ENCODE measurements around the gene GSTA1. TPM values are rescaled to one million over a fixed set of nuclear protein-coding genes. Genes with fewer than 3 reads are reported as not detected.
A peak's percentile ranks its signal among the peaks of the same experiment; 100 is the strongest.
"Not testable (repeated sequence)": the region's sequence is repeated elsewhere in the genome, so short reads cannot be mapped to it uniquely, and the experiment has no call there.

The GSTA1 gene
- total RNA-seq, 6 experiments from 2014 or later, result 0.23 to 0.47 (median 0.28) TPM; not detected in 3

GRCh38 chr6:52788478-52788877 is 15.1 kb downstream of the GSTA1 start:
- Mint-ChIP-seq H3K27ac (peak overlapping the region; percentile 84), H3K4me3 (no peak overlapping the region), H3K4me1 (ENCODE audit: low read depth) (peaks cover 37% of the 10 kb centered on the region), H3K27me3 (ENCODE audit: insufficient read depth) (no peaks in the 10 kb centered on the region; the same call in 1 of the 2 replicates), H3K36me3 (ENCODE audit: low read depth) (peaks cover 18% of the 10 kb centered on the region), H3K9me3 (peaks cover 11% of the 10 kb centered on the region)
- no peak for TF ChIP-seq CTCF (IDR thresholded peaks at IDR 0.05)
- no peak for DNase-seq

- Mint-ChIP-seq H3K4me1 (ENCODE audit: low read depth) (peaks cover 42% of the 10 kb centered on the region), H3K27ac (no peak overlapping the region), H3K9me3 (peaks cover 6% of the 10 kb centered on the region), H3K4me3 (no peak overlapping the region), H3K36me3 (ENCODE audit: low read depth) (peaks cover 12% of the 10 kb centered on the region), H3K27me3 (ENCODE audit: insufficient read depth) (no peaks in the 10 kb centered on the region; the same call in 1 of the 2 replicates)
- no peak for DNase-seq
- no peak for TF ChIP-seq CTCF (IDR thresholded peaks at IDR 0.05)
These were observed 15.7 kb downstream of the GSTA1 start for GRCh38 chr6:52787917-52788316.

GRCh38 chr6:52786249-52786956 is 17.2 kb downstream of the GSTA1 start:
- H3K27me3 Mint-ChIP-seq (ENCODE audit: insufficient read depth), result no peaks in the 10 kb centered on the region; the same call in 1 of the 2 replicates
- H3K4me3 Mint-ChIP-seq, result no peak overlapping the region
- H3K9me3 Mint-ChIP-seq, result no peaks in the 10 kb centered on the region
- no peak for DNase-seq
- no peak for TF ChIP-seq CTCF (IDR thresholded peaks at IDR 0.05)
- H3K36me3 Mint-ChIP-seq (ENCODE audit: low read depth), result peaks cover 6% of the 10 kb centered on the region; the same call in 1 of the 2 replicates
- H3K4me1 Mint-ChIP-seq (ENCODE audit: low read depth), result peaks cover 45% of the 10 kb centered on the region
- no peak overlapping the region for H3K27ac Mint-ChIP-seq

GRCh38 chr6:52782696-52783274 is 20.8 kb downstream of the GSTA1 start:
- H3K27ac Mint-ChIP-seq; H3K4me3 Mint-ChIP-seq; H3K9me3 Mint-ChIP-seq; H3K4me1 Mint-ChIP-seq (ENCODE audit: low read depth); H3K27me3 Mint-ChIP-seq (ENCODE audit: insufficient read depth); H3K36me3 Mint-ChIP-seq (ENCODE audit: low read depth); DNase-seq: not testable (repeated sequence)

- H3K27me3 Mint-ChIP-seq (ENCODE audit: insufficient read depth); H3K4me3 Mint-ChIP-seq; DNase-seq; H3K4me1 Mint-ChIP-seq (ENCODE audit: low read depth); H3K27ac Mint-ChIP-seq; H3K36me3 Mint-ChIP-seq (ENCODE audit: low read depth); H3K9me3 Mint-ChIP-seq: not testable (repeated sequence)
These were observed 21.4 kb downstream of the GSTA1 start for GRCh38 chr6:52782209-52782608.

GRCh38 chr6:52779237-52779636 is 24.4 kb downstream of the GSTA1 start:
- DNase-seq, result no peak
- H3K9me3 Mint-ChIP-seq, result peaks cover 7% of the 10 kb centered on the region; the same call in 1 of the 2 replicates
- TF ChIP-seq CTCF (IDR thresholded peaks at IDR 0.05), result no peak
- peaks cover 2% of the 10 kb centered on the region for H3K27me3 Mint-ChIP-seq (ENCODE audit: insufficient read depth)
- H3K36me3 Mint-ChIP-seq (ENCODE audit: low read depth), result peaks cover 6% of the 10 kb centered on the region
- no peak overlapping the region for H3K4me3 Mint-ChIP-seq
- peaks cover 10% of the 10 kb centered on the region for H3K4me1 Mint-ChIP-seq (ENCODE audit: low read depth)
- no peak overlapping the region for H3K27ac Mint-ChIP-seq

GRCh38 chr6:52776711-52777351 is 26.8 kb downstream of the GSTA1 start:
- not testable (repeated sequence) for H3K36me3 Mint-ChIP-seq (ENCODE audit: low read depth); H3K4me1 Mint-ChIP-seq (ENCODE audit: low read depth); H3K4me3 Mint-ChIP-seq; H3K9me3 Mint-ChIP-seq; DNase-seq; H3K27me3 Mint-ChIP-seq (ENCODE audit: insufficient read depth); H3K27ac Mint-ChIP-seq

GRCh38 chr6:52769399-52769798 is 34.2 kb downstream of the GSTA1 start:
- peaks cover 15% of the 10 kb centered on the region for H3K4me1 Mint-ChIP-seq (ENCODE audit: low read depth)
- DNase-seq, result peak; percentile 70
- peaks cover 13% of the 10 kb centered on the region for H3K27me3 Mint-ChIP-seq (ENCODE audit: insufficient read depth)
- H3K27ac Mint-ChIP-seq; H3K9me3 Mint-ChIP-seq; H3K4me3 Mint-ChIP-seq; H3K36me3 Mint-ChIP-seq (ENCODE audit: low read depth): not testable (repeated sequence)

GRCh38 chr6:52767658-52768057 is 36.0 kb downstream of the GSTA1 start:
- DNase-seq, result not testable (repeated sequence)
- peaks cover 15% of the 10 kb centered on the region for H3K4me1 Mint-ChIP-seq (ENCODE audit: low read depth)

More at GRCh38 chr6:52767658-52768057, 36.0 kb downstream of the GSTA1 start:
- H3K36me3 Mint-ChIP-seq (ENCODE audit: low read depth); H3K4me3 Mint-ChIP-seq; H3K9me3 Mint-ChIP-seq; H3K27ac Mint-ChIP-seq: not testable (repeated sequence)
- peaks cover 20% of the 10 kb centered on the region for H3K27me3 Mint-ChIP-seq (ENCODE audit: insufficient read depth)

Measured in HFFc6 (cell line).